Esophagus squamous epithelium (tissue), 4 donors: Measurements from ENCODE around the gene METTL2B.

Experiments
- CTCF ChIP-seq, 6 experiments: fragments of 450-650 bp in 4 of 6; fragments of 200-600 bp in 2 of 6; sonication (generic) in 2 of 6; IDR thresholded peaks; one replicate each; pipeline ENCODE4 v1.5.1; 2016 to 2019; ENCODE audit warnings: antibody characterized with exemption in 6 of 6, mild to moderate bottlenecking in 4 of 6, moderate library complexity in 4 of 6
- POLR2A ChIP-seq, 4 donors: fragments of 450-650 bp; IDR thresholded peaks; one replicate each; pipeline ENCODE4 v1.6.1; 2017; ENCODE audit warnings: antibody characterized with exemption in 4 of 4, mild to moderate bottlenecking in 4 of 4, moderate library complexity in 3 of 4

DNA sequence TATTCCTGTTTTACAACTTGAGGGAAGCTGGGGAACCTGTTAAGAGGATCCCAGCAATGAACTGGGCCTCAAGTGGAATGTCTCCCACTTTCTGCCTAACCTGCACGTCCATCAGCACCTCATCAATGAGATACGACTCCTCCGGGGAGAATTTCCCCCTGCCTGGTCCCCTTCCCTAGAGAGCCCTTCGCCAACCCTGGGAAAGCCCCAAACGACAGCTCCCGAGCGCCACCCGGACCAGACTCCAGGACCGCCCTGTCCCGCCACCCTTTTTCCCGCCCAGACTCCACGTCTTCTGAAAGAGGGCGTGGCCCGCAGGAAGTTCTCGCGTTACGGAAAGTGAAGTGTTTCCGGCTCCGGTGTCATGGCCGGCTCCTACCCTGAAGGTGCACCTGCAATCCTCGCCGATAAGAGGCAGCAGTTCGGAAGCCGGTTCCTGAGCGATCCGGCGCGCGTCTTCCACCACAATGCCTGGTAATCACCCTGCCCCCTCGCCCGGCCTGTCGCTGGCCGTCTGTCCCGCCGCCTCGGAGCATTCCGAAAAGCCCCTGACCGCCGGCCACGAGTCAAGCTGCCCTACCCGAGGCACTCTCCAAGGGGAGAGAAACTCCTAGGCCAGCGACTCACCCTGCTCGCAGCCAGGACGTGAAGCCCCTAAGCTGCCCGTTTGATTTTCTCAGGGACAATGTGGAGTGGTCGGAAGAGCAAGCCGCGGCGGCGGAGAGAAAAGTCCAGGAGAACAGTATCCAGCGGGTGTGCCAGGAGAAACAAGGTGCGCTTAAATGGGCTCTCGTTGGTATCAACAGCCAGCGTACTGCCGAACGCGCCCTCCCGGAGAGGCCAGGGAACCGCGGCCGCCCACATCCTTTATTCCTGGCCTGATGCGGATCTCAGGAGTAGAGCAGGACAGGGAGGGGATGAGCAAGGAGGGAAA lies at the start of gene METTL2B:
- peak; percentile 26 to 66 (median 42) for TF ChIP-seq CTCF (IDR thresholded peaks at IDR 0.05)
- TF ChIP-seq POLR2A (IDR thresholded peaks at IDR 0.05) = peak in 3 of 4 donors; percentile 36 to 70 (median 68)
